DND-41 (cell line): ENCODE results near the gene NDUFA8.

ENCODE experiments used
- EZH2 ChIP-seq: IDR thresholded peaks from 3 replicates; pipeline ENCODE4 v1.6.1; 2012; ENCODE audit warnings: borderline replicate concordance, low read depth, mild to moderate bottlenecking, moderate library complexity, low read length, inconsistent platforms; ENCODE audit not compliant: severe bottlenecking
- TF ChIP-seq, protein P1 (sequence below): IDR thresholded peaks from 2 replicates; pipeline ENCODE4 v1.5.1; 2012; ENCODE audit warnings: borderline replicate concordance, low read length, moderate library complexity, mild to moderate bottlenecking; ENCODE audit not compliant: poor library complexity, severe bottlenecking; ENCODE audit errors: extremely low read depth

DNA sequence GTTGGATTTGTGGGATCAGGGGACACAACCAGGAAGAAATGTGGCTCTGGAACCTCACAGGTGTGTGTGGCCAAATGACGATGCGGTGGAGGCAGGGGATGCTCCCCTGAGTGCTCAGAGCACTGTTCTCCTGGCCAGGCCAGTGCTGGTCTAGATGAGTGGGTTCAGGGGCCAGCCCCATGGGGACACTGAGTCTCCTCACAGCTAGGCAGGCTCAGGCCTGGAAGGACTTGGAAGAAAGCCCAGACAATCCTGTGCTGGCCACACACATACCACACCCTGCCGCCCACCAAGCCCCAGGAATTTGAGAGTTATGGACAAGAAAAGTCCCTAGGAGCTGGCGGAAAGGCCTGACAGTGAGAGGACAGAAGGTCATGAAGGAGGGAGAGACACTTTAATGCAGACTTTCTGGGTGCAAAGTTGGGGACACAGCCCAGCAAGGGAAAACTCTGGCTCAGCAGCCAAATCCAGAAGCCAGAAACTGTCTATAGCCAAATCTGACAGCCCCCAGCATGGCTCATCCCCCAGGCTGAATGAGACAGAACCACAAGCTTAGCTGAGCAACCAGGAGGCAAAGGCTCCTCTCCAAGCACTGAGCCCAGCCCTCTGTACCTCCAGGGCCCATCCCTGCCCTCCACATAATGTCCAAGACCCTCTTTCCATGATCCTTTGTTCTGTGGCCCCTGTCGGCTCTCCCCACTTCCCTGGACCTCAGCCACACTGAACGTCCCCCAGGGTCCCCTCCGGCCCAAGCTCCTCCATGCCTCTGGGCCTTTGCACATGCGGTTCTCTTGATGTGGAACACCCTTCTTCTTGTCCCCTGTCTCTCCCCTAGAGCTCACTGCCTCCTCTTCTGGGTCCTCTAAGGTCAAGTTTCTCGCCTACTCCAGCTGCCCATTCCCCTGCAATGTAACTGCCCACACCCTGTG is 46.8 kb upstream of the NDUFA8 start:
- TF ChIP-seq, protein P1, sequence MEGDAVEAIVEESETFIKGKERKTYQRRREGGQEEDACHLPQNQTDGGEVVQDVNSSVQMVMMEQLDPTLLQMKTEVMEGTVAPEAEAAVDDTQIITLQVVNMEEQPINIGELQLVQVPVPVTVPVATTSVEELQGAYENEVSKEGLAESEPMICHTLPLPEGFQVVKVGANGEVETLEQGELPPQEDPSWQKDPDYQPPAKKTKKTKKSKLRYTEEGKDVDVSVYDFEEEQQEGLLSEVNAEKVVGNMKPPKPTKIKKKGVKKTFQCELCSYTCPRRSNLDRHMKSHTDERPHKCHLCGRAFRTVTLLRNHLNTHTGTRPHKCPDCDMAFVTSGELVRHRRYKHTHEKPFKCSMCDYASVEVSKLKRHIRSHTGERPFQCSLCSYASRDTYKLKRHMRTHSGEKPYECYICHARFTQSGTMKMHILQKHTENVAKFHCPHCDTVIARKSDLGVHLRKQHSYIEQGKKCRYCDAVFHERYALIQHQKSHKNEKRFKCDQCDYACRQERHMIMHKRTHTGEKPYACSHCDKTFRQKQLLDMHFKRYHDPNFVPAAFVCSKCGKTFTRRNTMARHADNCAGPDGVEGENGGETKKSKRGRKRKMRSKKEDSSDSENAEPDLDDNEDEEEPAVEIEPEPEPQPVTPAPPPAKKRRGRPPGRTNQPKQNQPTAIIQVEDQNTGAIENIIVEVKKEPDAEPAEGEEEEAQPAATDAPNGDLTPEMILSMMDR: no peak
- TF ChIP-seq EZH2: no peak
